HEK293 (cell line): ENCODE data around the gene CHN2.
A peak's percentile ranks its signal among the peaks of the same experiment; 100 is the strongest.

Source experiments
- CTCF ChIA-PET: fragments of 350-600 bp; formaldehyde crosslinking; extraction: SDS; loops from one replicate; lab custom pipeline; 2021; ENCODE audit warnings: antibody characterized with exemption; lab: Yijun Ruan, JAX
- POLR2A ChIA-PET: fragments of 300-600 bp; formaldehyde crosslinking; extraction: SDS; loops from one replicate; lab custom pipeline; 2020; ENCODE audit warnings: antibody characterized with exemption, inconsistent platforms; lab: Yijun Ruan, JAX
- H3K27ac ChIP-seq: fragments of 200-500 bp; sonication (Bioruptor generic); 2 replicates; pipeline ENCODE4 v1.5.1; 2014; ENCODE audit warnings: low read depth, low read length, control low read depth, inconsistent platforms; ENCODE audit errors: extremely low read depth
- H3K36me3 ChIP-seq, 2 experiments: fragments of 200-500 bp in 1 of 2; sonication (Bioruptor generic) in 1 of 2; 1 replicate in 1 of 2; 2 replicates in 1 of 2; pipeline ENCODE4 v1.5.1; 2014 to 2017; ENCODE audit warnings: inconsistent platforms in 2 of 2, low read length in 2 of 2; ENCODE audit not compliant: control insufficient read depth in 2 of 2, insufficient read depth in 1 of 2
- H3K4me1 ChIP-seq: fragments of 200-500 bp; sonication (Bioruptor generic); 2 replicates; pipeline ENCODE4 v1.5.1; 2014; ENCODE audit warnings: mild to moderate bottlenecking, low read length, inconsistent platforms; ENCODE audit not compliant: control insufficient read depth, insufficient read depth
- H3K4me3 ChIP-seq: 2 replicates; pipeline ENCODE4 v1.5.1; 2011; ENCODE audit warnings: low read depth, mild to moderate bottlenecking, control low read depth, low read length, moderate library complexity
- H3K9me3 ChIP-seq: fragments of 200-500 bp; sonication (Bioruptor generic); 2 replicates; pipeline ENCODE4 v1.5.1; 2014; ENCODE audit warnings: low read depth, low read length, inconsistent platforms; ENCODE audit not compliant: control insufficient read depth, insufficient read depth
- HOXD13 ChIP-seq: sonication (generic); formaldehyde crosslinking; IDR thresholded peaks from 2 replicates; pipeline ENCODE4 v1.8.0; 2022; ENCODE audit warnings: missing genetic modification reagents, borderline replicate concordance
- KLF10 ChIP-seq: fragments of 450-650 bp; IDR thresholded peaks from 2 replicates; pipeline ENCODE4 v1.5.1; 2018; ENCODE audit warnings: missing biosample characterization, mild to moderate bottlenecking, missing genetic modification characterization
- KLF16 ChIP-seq: fragments of 450-650 bp; formaldehyde crosslinking; IDR thresholded peaks from 2 replicates; pipeline ENCODE4 v1.5.1; 2017; ENCODE audit warnings: missing biosample characterization, missing genetic modification characterization
- KLF7 ChIP-seq: fragments of 450-650 bp; formaldehyde crosslinking; IDR thresholded peaks from 2 replicates; pipeline ENCODE4 v1.5.1; 2016; ENCODE audit warnings: missing biosample characterization, missing genetic modification characterization, borderline replicate concordance
- OSR2 ChIP-seq: fragments of 450-650 bp; formaldehyde crosslinking; IDR thresholded peaks from 2 replicates; pipeline ENCODE4 v1.5.1; 2016; ENCODE audit warnings: missing biosample characterization, missing genetic modification characterization
- RBAK ChIP-seq: fragments of 450-650 bp; formaldehyde crosslinking; IDR thresholded peaks from 2 replicates; pipeline ENCODE4 v1.5.1; 2016; ENCODE audit warnings: missing biosample characterization, missing genetic modification characterization
- SP3 ChIP-seq: fragments of 450-650 bp; formaldehyde crosslinking; IDR thresholded peaks from 2 replicates; pipeline ENCODE4 v1.5.1; 2016; ENCODE audit warnings: missing biosample characterization, missing genetic modification characterization
- YY1 ChIP-seq: fragments of 450-650 bp; formaldehyde crosslinking; IDR thresholded peaks from 2 replicates; pipeline ENCODE4 v1.5.1; 2018; ENCODE audit warnings: missing biosample characterization, missing genetic modification characterization
- ZFHX2 ChIP-seq: fragments of 450-650 bp; formaldehyde crosslinking; conservative IDR thresholded peaks from 2 replicates; pipeline ENCODE4 v1.5.1; 2016; ENCODE audit warnings: missing biosample characterization, missing genetic modification characterization
- ZNF10 ChIP-seq: fragments of 450-650 bp; formaldehyde crosslinking; IDR thresholded peaks from 2 replicates; pipeline ENCODE4 v1.5.1; 2017; ENCODE audit warnings: missing biosample characterization, missing genetic modification characterization
- ZNF133 ChIP-seq: fragments of 450-650 bp; formaldehyde crosslinking; IDR thresholded peaks from 2 replicates; pipeline ENCODE4 v1.5.1; 2016; ENCODE audit warnings: missing biosample characterization, missing genetic modification characterization
- ZNF2 ChIP-seq: fragments of 450-650 bp; formaldehyde crosslinking; IDR thresholded peaks from 2 replicates; pipeline ENCODE4 v1.5.1; 2016; ENCODE audit warnings: missing biosample characterization, missing genetic modification characterization
- ZNF274 ChIP-seq, 2 experiments: fragments of 200-500 bp in 1 of 2; fragments of 450-650 bp in 1 of 2; sonication (Bioruptor generic) in 1 of 2; formaldehyde crosslinking in 1 of 2; IDR thresholded peaks; 2 replicates each; pipeline versions ENCODE4 v1.5.1 to v1.6.1; 2014 to 2016; ENCODE audit warnings: borderline replicate concordance in 1 of 2, inconsistent platforms in 1 of 2, low read length in 1 of 2, missing biosample characterization in 1 of 2, missing genetic modification characterization in 1 of 2
- ZNF311 ChIP-seq: fragments of 450-650 bp; formaldehyde crosslinking; IDR thresholded peaks from 2 replicates; pipeline ENCODE4 v1.5.1; 2017; ENCODE audit warnings: missing biosample characterization, missing genetic modification characterization, borderline replicate concordance
- ZNF501 ChIP-seq: fragments of 450-650 bp; formaldehyde crosslinking; IDR thresholded peaks from 2 replicates; pipeline ENCODE4 v1.5.1; 2016; ENCODE audit warnings: missing biosample characterization, missing genetic modification characterization
- ZNF561 ChIP-seq: fragments of 450-650 bp; IDR thresholded peaks from 2 replicates; pipeline ENCODE4 v1.5.1; 2018; ENCODE audit warnings: missing biosample characterization, missing genetic modification characterization, borderline replicate concordance
- ZNF596 ChIP-seq: fragments of 450-650 bp; IDR thresholded peaks from 2 replicates; pipeline ENCODE4 v1.5.0; 2018; ENCODE audit warnings: missing biosample characterization, mild to moderate bottlenecking, missing genetic modification characterization, moderate library complexity
- ZNF623 ChIP-seq: fragments of 450-650 bp; formaldehyde crosslinking; IDR thresholded peaks from 2 replicates; pipeline ENCODE4 v1.5.1; 2016; ENCODE audit warnings: missing biosample characterization, missing genetic modification characterization
- ZNF624 ChIP-seq: fragments of 450-650 bp; formaldehyde crosslinking; IDR thresholded peaks from 2 replicates; pipeline ENCODE4 v1.5.1; 2017; ENCODE audit warnings: missing biosample characterization, missing genetic modification characterization
- ZNF645 ChIP-seq: fragments of 450-650 bp; formaldehyde crosslinking; IDR thresholded peaks from 2 replicates; pipeline ENCODE4; 2016; ENCODE audit warnings: missing biosample characterization, missing genetic modification characterization
- ZNF654 ChIP-seq: fragments of 450-650 bp; formaldehyde crosslinking; IDR thresholded peaks from 2 replicates; pipeline ENCODE4 v1.5.1; 2016; ENCODE audit warnings: low read depth, missing biosample characterization, missing genetic modification characterization
- TF ChIP-seq, protein P1 (sequence below): fragments of 450-650 bp; formaldehyde crosslinking; IDR thresholded peaks from 2 replicates; pipeline ENCODE4 v1.5.0; 2017; ENCODE audit warnings: missing biosample characterization, missing genetic modification characterization, borderline replicate concordance
- TF ChIP-seq, protein P2 (sequence below): fragments of 450-650 bp; formaldehyde crosslinking; IDR thresholded peaks from 2 replicates; pipeline ENCODE4 v1.5.1; 2016; ENCODE audit warnings: missing biosample characterization, missing genetic modification characterization

The CHN2 gene

DNA sequence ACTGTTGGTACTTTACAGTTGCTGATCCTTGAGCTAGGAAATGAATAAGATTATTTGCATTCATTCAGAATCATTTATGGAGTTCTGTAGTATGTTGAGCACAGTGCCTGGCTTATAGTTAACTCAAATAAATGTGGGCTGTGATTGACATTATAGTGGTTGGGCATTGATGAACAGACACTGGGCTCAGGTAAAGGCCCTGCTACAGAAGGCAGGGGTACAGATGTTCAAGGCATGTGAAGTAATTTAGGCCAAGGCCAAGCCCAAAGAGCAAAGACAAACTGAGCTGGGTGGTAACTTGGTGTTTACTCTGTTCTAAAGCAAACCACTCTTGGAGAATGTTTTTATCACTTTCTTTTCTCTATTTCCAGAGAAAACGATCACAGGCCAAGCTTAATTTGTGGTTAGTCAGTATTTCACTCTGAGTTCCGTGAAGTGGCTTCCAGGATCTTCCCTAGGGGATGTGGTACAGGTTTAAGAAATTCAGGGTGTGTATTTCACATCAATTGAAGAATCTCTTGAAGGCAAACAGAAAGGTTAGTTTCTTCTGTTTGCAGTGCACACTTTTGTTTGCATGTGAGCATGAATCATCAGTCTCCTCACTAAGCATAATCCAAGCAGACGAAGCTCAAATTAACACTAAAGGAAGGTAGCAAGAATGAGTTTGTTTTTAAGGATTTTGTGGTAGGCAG, 255.1 kb downstream of the CHN2 start:
- Histone ChIP-seq H3K4me3 (no peak overlapping the region), H3K36me3 (no peaks in the 10 kb centered on the region), H3K4me1 (no peaks in the 10 kb centered on the region)
- ChIA-PET POLR2A (no interaction called here), CTCF (no interaction called here)
- TF ChIP-seq SP3 (tag by site-specific recombination) (no peak), ZNF624 (no peak), ZNF645 (tag by site-specific recombination) (no peak), KLF16 (tag by site-specific recombination) (no peak), KLF7 (tag by site-specific recombination) (no peak), OSR2 (tag by site-specific recombination) (no peak)
- TF ChIP-seq, protein P1, sequence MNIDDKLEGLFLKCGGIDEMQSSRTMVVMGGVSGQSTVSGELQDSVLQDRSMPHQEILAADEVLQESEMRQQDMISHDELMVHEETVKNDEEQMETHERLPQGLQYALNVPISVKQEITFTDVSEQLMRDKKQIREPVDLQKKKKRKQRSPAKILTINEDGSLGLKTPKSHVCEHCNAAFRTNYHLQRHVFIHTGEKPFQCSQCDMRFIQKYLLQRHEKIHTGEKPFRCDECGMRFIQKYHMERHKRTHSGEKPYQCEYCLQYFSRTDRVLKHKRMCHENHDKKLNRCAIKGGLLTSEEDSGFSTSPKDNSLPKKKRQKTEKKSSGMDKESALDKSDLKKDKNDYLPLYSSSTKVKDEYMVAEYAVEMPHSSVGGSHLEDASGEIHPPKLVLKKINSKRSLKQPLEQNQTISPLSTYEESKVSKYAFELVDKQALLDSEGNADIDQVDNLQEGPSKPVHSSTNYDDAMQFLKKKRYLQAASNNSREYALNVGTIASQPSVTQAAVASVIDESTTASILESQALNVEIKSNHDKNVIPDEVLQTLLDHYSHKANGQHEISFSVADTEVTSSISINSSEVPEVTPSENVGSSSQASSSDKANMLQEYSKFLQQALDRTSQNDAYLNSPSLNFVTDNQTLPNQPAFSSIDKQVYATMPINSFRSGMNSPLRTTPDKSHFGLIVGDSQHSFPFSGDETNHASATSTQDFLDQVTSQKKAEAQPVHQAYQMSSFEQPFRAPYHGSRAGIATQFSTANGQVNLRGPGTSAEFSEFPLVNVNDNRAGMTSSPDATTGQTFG: no peak
- TF ChIP-seq, protein P2, sequence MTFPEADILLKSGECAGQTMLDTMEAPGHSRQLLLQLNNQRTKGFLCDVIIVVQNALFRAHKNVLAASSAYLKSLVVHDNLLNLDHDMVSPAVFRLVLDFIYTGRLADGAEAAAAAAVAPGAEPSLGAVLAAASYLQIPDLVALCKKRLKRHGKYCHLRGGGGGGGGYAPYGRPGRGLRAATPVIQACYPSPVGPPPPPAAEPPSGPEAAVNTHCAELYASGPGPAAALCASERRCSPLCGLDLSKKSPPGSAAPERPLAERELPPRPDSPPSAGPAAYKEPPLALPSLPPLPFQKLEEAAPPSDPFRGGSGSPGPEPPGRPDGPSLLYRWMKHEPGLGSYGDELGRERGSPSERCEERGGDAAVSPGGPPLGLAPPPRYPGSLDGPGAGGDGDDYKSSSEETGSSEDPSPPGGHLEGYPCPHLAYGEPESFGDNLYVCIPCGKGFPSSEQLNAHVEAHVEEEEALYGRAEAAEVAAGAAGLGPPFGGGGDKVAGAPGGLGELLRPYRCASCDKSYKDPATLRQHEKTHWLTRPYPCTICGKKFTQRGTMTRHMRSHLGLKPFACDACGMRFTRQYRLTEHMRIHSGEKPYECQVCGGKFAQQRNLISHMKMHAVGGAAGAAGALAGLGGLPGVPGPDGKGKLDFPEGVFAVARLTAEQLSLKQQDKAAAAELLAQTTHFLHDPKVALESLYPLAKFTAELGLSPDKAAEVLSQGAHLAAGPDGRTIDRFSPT (tag by site-specific recombination): no peak
- TF ChIP-seq, all 188 proteins: peak for 0
- H3K9me3 ChIP-seq: no peaks in the 10 kb centered on the region
- H3K27ac ChIP-seq: no peak overlapping the region

DNA sequence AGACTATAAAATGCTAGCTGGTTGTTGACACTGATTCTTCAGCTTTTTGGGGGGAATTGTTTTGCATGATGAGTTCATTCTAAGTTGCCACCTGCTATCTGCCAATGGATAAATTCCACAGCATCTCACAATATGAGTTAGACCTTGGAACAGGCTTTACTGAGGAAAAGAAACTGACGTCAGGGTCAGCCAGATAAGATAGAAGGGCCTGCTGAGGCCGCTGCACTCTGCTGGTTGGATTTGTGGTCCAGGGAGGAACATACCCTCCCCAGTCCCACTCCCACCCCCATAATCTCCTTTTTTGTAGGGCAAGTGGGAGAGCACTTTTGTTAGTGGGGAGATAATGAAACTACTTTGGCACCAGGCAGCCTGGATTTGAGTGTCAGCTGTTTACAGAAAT, 258.4 kb downstream of the CHN2 start:
- no peak overlapping the region for H3K27ac ChIP-seq
- TF ChIP-seq ZFHX2 (tag by site-specific recombination) (0 out of 2 replicates have a peak, but pooled peaks have one; percentile 12), ZNF623 (tag by site-specific recombination) (no peak)
- H3K4me1 ChIP-seq: peaks cover 7% of the 10 kb centered on the region; the same call in 1 of the 2 replicates
- POLR2A ChIA-PET: no interaction called here
- CTCF ChIA-PET: no interaction called here
- no peak overlapping the region for H3K4me3 ChIP-seq
- H3K36me3 ChIP-seq: no peaks in the 10 kb centered on the region
- no peaks in the 10 kb centered on the region for H3K9me3 ChIP-seq

DNA sequence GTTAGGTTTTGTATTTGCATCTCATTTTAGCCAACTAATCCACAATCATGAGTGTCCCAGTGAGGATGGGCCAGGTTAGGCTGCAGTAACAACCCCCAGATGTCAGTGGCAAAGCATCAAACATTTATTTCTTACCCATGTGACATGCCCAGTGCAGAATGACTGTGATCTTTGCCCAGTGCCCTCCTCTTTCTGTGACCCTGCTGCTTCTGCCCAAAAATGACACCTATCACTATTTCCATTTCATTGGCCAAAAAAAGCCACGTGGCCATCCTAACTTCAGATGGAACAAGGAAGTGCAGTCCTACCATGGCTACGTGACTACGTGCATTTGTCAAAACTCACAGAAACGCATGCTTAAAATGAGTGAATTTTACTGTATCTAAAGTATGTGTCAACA, 259.9 kb downstream of the CHN2 start:
- Histone ChIP-seq H3K9me3 (no peaks in the 10 kb centered on the region), H3K36me3 (no peaks in the 10 kb centered on the region), H3K4me1 (peaks cover 7% of the 10 kb centered on the region; the same call in 1 of the 2 replicates), H3K4me3 (no peak overlapping the region), H3K27ac (no peak overlapping the region)
- ChIA-PET CTCF (no interaction called here), POLR2A (no interaction called here)
- TF ChIP-seq KLF10 (tag by site-specific recombination) (no peak), ZNF2 (tag by site-specific recombination) (no peak), ZNF596 (tag by site-specific recombination) (no peak), YY1 (tag by site-specific recombination) (no peak), ZNF274 (IDR thresholded peaks at IDR 0.05; ENCODE audit: low read length) (no peak), ZNF274 (tag by site-specific recombination; IDR thresholded peaks at IDR 0.05; ENCODE audit: borderline replicate concordance) (no peak), ZNF654 (no peak), RBAK (tag by site-specific recombination) (no peak), ZNF311 (tag by site-specific recombination) (no peak), ZNF10 (tag by site-specific recombination) (no peak), ZNF501 (tag by site-specific recombination) (no peak), ZNF561 (tag by site-specific recombination) (no peak), ZNF133 (tag by site-specific recombination) (no peak), HOXD13 (no peak)
